Astrocyte (in vitro differentiated cells and primary cell): Measurements from ENCODE around the gene CAPN5. TPM values are rescaled to one million over a fixed set of nuclear protein-coding genes. Genes with fewer than 3 reads are reported as not detected.

Experiments
- DNase-seq: peaks from one replicate; pipeline ENCODE4 v3.0.0-alpha.2; 2010; ENCODE audit warnings: low read depth
- FAIRE-seq: peaks from 2 replicates; lab custom pipeline; 2011; peaks lifted over from hg19 to GRCh38; lab: Jason Lieb, UNC
- H2AFZ ChIP-seq: 2 replicates; pipeline ENCODE4 v1.6.0; 2012; ENCODE audit warnings: low read depth, low read length, inconsistent platforms
- H3K27ac ChIP-seq: 2 replicates; pipeline ENCODE4 v1.5.1; 2011; ENCODE audit warnings: low read depth, low read length, inconsistent platforms
- H3K27me3 ChIP-seq: 2 replicates; pipeline ENCODE4 v1.6.0; 2011; ENCODE audit warnings: low read length, inconsistent platforms; ENCODE audit not compliant: insufficient read depth
- H3K36me3 ChIP-seq: 2 replicates; pipeline ENCODE4 v1.5.1; 2011; ENCODE audit warnings: low read length, inconsistent platforms; ENCODE audit not compliant: insufficient read depth
- H3K4me1 ChIP-seq: 2 replicates; pipeline ENCODE4 v1.5.1; 2011; ENCODE audit warnings: low read length, inconsistent platforms; ENCODE audit not compliant: insufficient read depth
- H3K4me2 ChIP-seq: 2 replicates; pipeline ENCODE4 v1.6.0; 2012; ENCODE audit warnings: low read length, inconsistent platforms
- H3K4me3 ChIP-seq: 2 replicates; pipeline ENCODE4 v1.5.1; 2011; ENCODE audit warnings: low read depth, mild to moderate bottlenecking, low read length, inconsistent platforms; ENCODE audit not compliant: insufficient read depth
- H3K79me2 ChIP-seq: 2 replicates; pipeline ENCODE4 v1.6.0; 2012; ENCODE audit warnings: mild to moderate bottlenecking, low read length, inconsistent platforms; ENCODE audit not compliant: insufficient read depth
- H3K9ac ChIP-seq: 2 replicates; pipeline ENCODE4 v1.6.0; 2012; ENCODE audit warnings: mild to moderate bottlenecking, low read length, inconsistent platforms
- H3K9me3 ChIP-seq: 2 replicates; pipeline ENCODE4 v1.5.1; 2012; ENCODE audit warnings: low read depth, mild to moderate bottlenecking, low read length, inconsistent platforms; ENCODE audit not compliant: insufficient read depth
- H4K20me1 ChIP-seq: 2 replicates; pipeline ENCODE4 v1.6.0; 2012; ENCODE audit warnings: low read length, inconsistent platforms; ENCODE audit not compliant: insufficient read depth
- H3K27ac Mint-ChIP-seq: one replicate; pipeline ENCODE4 v1.8.0; 2021; ENCODE audit warnings: mild to moderate bottlenecking, mixed read lengths; ENCODE audit not compliant: unreplicated experiment
- H3K27me3 Mint-ChIP-seq: one replicate; pipeline ENCODE4 v1.8.0; 2021; ENCODE audit warnings: low read depth, mixed read lengths; ENCODE audit not compliant: unreplicated experiment
- H3K36me3 Mint-ChIP-seq: one replicate; pipeline ENCODE4 v1.8.0; 2021; ENCODE audit warnings: low read depth, mixed read lengths; ENCODE audit not compliant: unreplicated experiment
- H3K4me1 Mint-ChIP-seq: one replicate; pipeline ENCODE4 v1.8.0; 2021; ENCODE audit warnings: low read depth, mixed read lengths; ENCODE audit not compliant: unreplicated experiment
- H3K4me3 Mint-ChIP-seq: one replicate; pipeline ENCODE4 v1.8.0; 2021; ENCODE audit warnings: mild to moderate bottlenecking, moderate library complexity, mixed read lengths; ENCODE audit not compliant: unreplicated experiment
- H3K9me3 Mint-ChIP-seq: one replicate; pipeline ENCODE4 v1.8.0; 2021; ENCODE audit warnings: mild to moderate bottlenecking, mixed read lengths; ENCODE audit not compliant: unreplicated experiment
- CTCF ChIP-seq: IDR thresholded peaks from 2 replicates; pipeline ENCODE4 v1.5.1; 2011; ENCODE audit warnings: low read depth, mild to moderate bottlenecking, inconsistent platforms, low read length, moderate library complexity; ENCODE audit not compliant: insufficient read depth
- EZH2 ChIP-seq: IDR thresholded peaks from 2 replicates; pipeline ENCODE4 v1.6.1; 2012; ENCODE audit warnings: mild to moderate bottlenecking, low read length, inconsistent platforms; ENCODE audit not compliant: insufficient read depth
- total RNA-seq: library from RNA; stranded (reverse); gene quantifications from 2 replicates; pipeline ENCODE4 v1.2.1, GENCODE V29; 2021

Gene CAPN5
- total RNA-seq, 1 donor from 2014 or later: 17.4 TPM

GRCh38 chr11:77053217-77054015 is 13.4 kb upstream of the CAPN5 start:
- Histone ChIP-seq H3K27ac (no peak overlapping the region), H3K79me2 (no peaks in the 10 kb centered on the region)

GRCh38 chr11:77054084-77054483 is 12.7 kb upstream of the CAPN5 start:
- Mint-ChIP-seq H3K36me3 (no peaks in the 10 kb centered on the region), H3K4me3 (no peak overlapping the region), H3K4me1 (no peaks in the 10 kb centered on the region), H3K27me3 (peaks cover 4% of the 10 kb centered on the region), H3K9me3 (no peaks in the 10 kb centered on the region), H3K27ac (no peak overlapping the region)
- Histone ChIP-seq H3K27ac (no peak overlapping the region), H3K79me2 (no peaks in the 10 kb centered on the region), H3K9ac (no peak overlapping the region), H3K4me1 (no peaks in the 10 kb centered on the region), H3K27me3 (no peaks in the 10 kb centered on the region), H4K20me1 (no peaks in the 10 kb centered on the region), H3K4me3 (no peak overlapping the region), H3K4me2 (no peak overlapping the region), H3K9me3 (peaks cover 4% of the 10 kb centered on the region), H3K36me3 (no peaks in the 10 kb centered on the region), H2AFZ (no peak overlapping the region)
- DNase-seq: no peak
- FAIRE-seq: no peak
- TF ChIP-seq CTCF (no peak), EZH2 (no peak)

More at GRCh38 chr11:77053217-77054015, 13.4 kb upstream of the CAPN5 start:
- H3K9me3 ChIP-seq: peaks cover 4% of the 10 kb centered on the region
- FAIRE-seq (no peak), DNase-seq (no peak)
- no peaks in the 10 kb centered on the region for H3K27me3 ChIP-seq
- Mint-ChIP-seq H3K4me1 (no peaks in the 10 kb centered on the region), H3K27me3 (peaks cover 2% of the 10 kb centered on the region), H3K36me3 (no peaks in the 10 kb centered on the region), H3K4me3 (no peak overlapping the region), H3K9me3 (no peaks in the 10 kb centered on the region), H3K27ac (no peak overlapping the region)
- H3K36me3 ChIP-seq: no peaks in the 10 kb centered on the region
- H2AFZ ChIP-seq: no peak overlapping the region
- no peak overlapping the region for H3K4me3 ChIP-seq
- no peaks in the 10 kb centered on the region for H4K20me1 ChIP-seq
- H3K9ac ChIP-seq: no peak overlapping the region
- TF ChIP-seq CTCF (no peak), EZH2 (no peak)
- H3K4me1 ChIP-seq: no peaks in the 10 kb centered on the region
- H3K4me2 ChIP-seq: no peak overlapping the region

DNA sequence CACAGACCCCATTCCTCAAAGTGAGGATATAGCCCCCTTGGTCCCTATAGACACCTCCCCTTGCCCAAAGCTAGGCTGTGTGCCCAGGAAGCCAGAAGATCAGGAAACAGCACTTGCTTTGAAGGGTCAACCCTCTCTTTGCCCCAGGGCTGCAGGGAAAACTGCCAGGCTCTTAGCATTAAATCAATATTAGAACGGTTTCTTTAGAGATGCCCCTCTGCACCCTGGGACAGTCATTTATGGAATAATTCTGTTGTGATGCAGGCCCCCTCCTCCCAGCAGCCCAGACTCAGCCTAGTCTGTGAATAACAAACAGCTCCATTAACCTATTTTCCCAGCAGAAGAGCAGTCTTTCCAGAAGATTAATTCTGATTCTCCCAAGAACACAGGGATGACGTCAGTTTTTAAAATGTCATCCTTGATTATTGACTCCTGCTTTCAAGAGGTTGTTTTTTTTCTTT is 11.6 kb upstream of the CAPN5 start:
- TF ChIP-seq CTCF (no peak), EZH2 (no peak)
- no peaks in the 10 kb centered on the region for H3K4me1 Mint-ChIP-seq

More for the DNA sequence above, 11.6 kb upstream of the CAPN5 start:
- Histone ChIP-seq H3K4me2 (no peak overlapping the region), H3K4me3 (no peak overlapping the region), H3K79me2 (no peaks in the 10 kb centered on the region), H2AFZ (no peak overlapping the region), H3K9ac (no peak overlapping the region), H3K27ac (no peak overlapping the region), H3K27me3 (peaks cover 2% of the 10 kb centered on the region), H4K20me1 (no peaks in the 10 kb centered on the region), H3K4me1 (no peaks in the 10 kb centered on the region), H3K9me3 (peaks cover 4% of the 10 kb centered on the region), H3K36me3 (no peaks in the 10 kb centered on the region)
- Mint-ChIP-seq H3K36me3 (no peaks in the 10 kb centered on the region), H3K27ac (no peak overlapping the region), H3K9me3 (no peaks in the 10 kb centered on the region), H3K27me3 (peaks cover 4% of the 10 kb centered on the region), H3K4me3 (no peak overlapping the region)
- no peak for FAIRE-seq
- DNase-seq: no peak
